ENCODE results near the gene CDH11. TPM values are rescaled to one million over a fixed set of nuclear protein-coding genes. Genes with fewer than 3 reads are reported as not detected.

CDH11 gene
- polyA plus RNA-seq, 1 experiment, result 276 TPM

GRCh38 chr16:64969221-64969620, 152.6 kb downstream of the CDH11 start:
- no peak for TF ChIP-seq CTCF (IDR thresholded peaks at IDR 0.05; ENCODE audit: low read depth, low read length)
- ChIA-PET POLR2A (no interaction called here), CTCF (interaction anchor here (1.1 kb wide), 1 partner anchor 15 kb away, joined by 6 read pairs; no protein-coding TSS in a partner anchor)
- Histone ChIP-seq H3K9me3 (ENCODE audit: control insufficient read depth, insufficient read depth, low read length) (no peaks in the 10 kb centered on the region), H3K27me3 (ENCODE audit: control insufficient read depth, insufficient read depth, low read length) (no peaks in the 10 kb centered on the region), H3K4me3 (ENCODE audit: low read depth, low read length) (no peak overlapping the region), H3K27ac (ENCODE audit: low read depth, low read length) (no peak overlapping the region)
- no peak for DNase-seq (ENCODE audit: low read depth, low spot score)

- no peaks in the 10 kb centered on the region for H3K9me3 ChIP-seq (ENCODE audit: control insufficient read depth, insufficient read depth, low read length)
- ChIA-PET CTCF (interaction anchor here (0.7 to 1.1 kb wide), 2 partner anchors 9 to 15 kb away, joined by 3 to 6 read pairs; no protein-coding TSS in a partner anchor), POLR2A (no interaction called here)
- H3K4me3 ChIP-seq (ENCODE audit: low read depth, low read length), result no peak overlapping the region
- no peak for TF ChIP-seq CTCF (IDR thresholded peaks at IDR 0.05; ENCODE audit: low read depth, low read length)
- H3K27ac ChIP-seq (ENCODE audit: low read depth, low read length), result no peak overlapping the region
- DNase-seq (ENCODE audit: low read depth, low spot score), result no peak
- no peaks in the 10 kb centered on the region for H3K27me3 ChIP-seq (ENCODE audit: control insufficient read depth, insufficient read depth, low read length)
Measured at GRCh38 chr16:64968539-64968938, 153.3 kb downstream of the CDH11 start.

- ChIA-PET CTCF (no interaction called here), POLR2A (interaction anchor here (1.0 kb wide), 1 partner anchor 18 kb away, joined by 3 read pairs; no protein-coding TSS in a partner anchor)
- Histone ChIP-seq H3K27ac (ENCODE audit: low read depth, low read length) (no peak overlapping the region), H3K9me3 (ENCODE audit: control insufficient read depth, insufficient read depth, low read length) (no peaks in the 10 kb centered on the region), H3K27me3 (ENCODE audit: control insufficient read depth, insufficient read depth, low read length) (no peaks in the 10 kb centered on the region), H3K4me3 (ENCODE audit: low read depth, low read length) (no peak overlapping the region)
- no peak for TF ChIP-seq CTCF (IDR thresholded peaks at IDR 0.05; ENCODE audit: low read depth, low read length)
- peak; percentile 21 for DNase-seq (ENCODE audit: low read depth, low spot score)
Measured at GRCh38 chr16:64964126-64964540, 157.7 kb downstream of the CDH11 start.

GRCh38 chr16:64962786-64963185, 159.1 kb downstream of the CDH11 start:
- Histone ChIP-seq H3K27me3 (ENCODE audit: control insufficient read depth, insufficient read depth, low read length) (no peaks in the 10 kb centered on the region), H3K9me3 (ENCODE audit: control insufficient read depth, insufficient read depth, low read length) (no peaks in the 10 kb centered on the region), H3K4me3 (ENCODE audit: low read depth, low read length) (no peak overlapping the region), H3K27ac (ENCODE audit: low read depth, low read length) (no peak overlapping the region)
- CTCF ChIA-PET, result no interaction called here
- POLR2A ChIA-PET, result no interaction called here
- TF ChIP-seq CTCF (IDR thresholded peaks at IDR 0.05; ENCODE audit: low read depth, low read length), result no peak
- DNase-seq (ENCODE audit: low read depth, low spot score), result no peak

GRCh38 chr16:64957246-64957645, 164.6 kb downstream of the CDH11 start:
- DNase-seq (ENCODE audit: low read depth, low spot score), result no peak
- no peak for TF ChIP-seq CTCF (IDR thresholded peaks at IDR 0.05; ENCODE audit: low read depth, low read length)
- CTCF ChIA-PET, result no interaction called here

More at GRCh38 chr16:64957246-64957645, 164.6 kb downstream of the CDH11 start:
- H3K4me3 ChIP-seq (ENCODE audit: low read depth, low read length), result no peak overlapping the region
- POLR2A ChIA-PET, result no interaction called here
- H3K27me3 ChIP-seq (ENCODE audit: control insufficient read depth, insufficient read depth, low read length), result no peaks in the 10 kb centered on the region
- no peak overlapping the region for H3K27ac ChIP-seq (ENCODE audit: low read depth, low read length)
- H3K9me3 ChIP-seq (ENCODE audit: control insufficient read depth, insufficient read depth, low read length), result no peaks in the 10 kb centered on the region

Data from AG04450 (cell line).